Hepatocyte (in vitro differentiated cells): ENCODE data around the gene AMIGO1. TPM values are rescaled to one million over a fixed set of nuclear protein-coding genes. Genes with fewer than 3 reads are reported as not detected.

Experiments used
- DNase-seq: peaks from one replicate; pipeline ENCODE4 v3.0.0-alpha.2; 2016; ENCODE audit warnings: low spot score
- H2AFZ ChIP-seq: fragments of 200-600 bp; sonication (generic); 2 replicates; pipeline ENCODE4 v1.6.0; 2016; ENCODE audit warnings: antibody characterized with exemption, mild to moderate bottlenecking
- H3K27ac ChIP-seq: fragments of 200-600 bp; sonication (generic); 2 replicates; pipeline ENCODE4 v1.5.1; 2016; ENCODE audit warnings: mild to moderate bottlenecking
- H3K27me3 ChIP-seq: fragments of 200-600 bp; sonication (generic); 2 replicates; pipeline ENCODE4 v1.6.1; 2016
- H3K36me3 ChIP-seq: fragments of 200-600 bp; sonication (generic); replicated peaks from 2 replicates; pipeline ENCODE4 v1.5.1; 2016; ENCODE audit warnings: low read depth; ENCODE audit not compliant: insufficient read depth
- H3K4me1 ChIP-seq: fragments of 200-600 bp; sonication (generic); 2 replicates; pipeline ENCODE4 v1.5.1; 2016; ENCODE audit warnings: mild to moderate bottlenecking, moderate library complexity; ENCODE audit not compliant: insufficient read depth
- H3K4me2 ChIP-seq: fragments of 200-600 bp; sonication (generic); 2 replicates; pipeline ENCODE4 v1.6.0; 2016
- H3K4me3 ChIP-seq: fragments of 200-600 bp; sonication (generic); 2 replicates; pipeline ENCODE4 v1.5.1; 2016; ENCODE audit warnings: mild to moderate bottlenecking
- H3K79me2 ChIP-seq: fragments of 200-600 bp; sonication (generic); 2 replicates; pipeline ENCODE4 v1.6.0; 2017; ENCODE audit warnings: mild to moderate bottlenecking
- H3K9me2 ChIP-seq: fragments of 200-600 bp; sonication (generic); replicated peaks from 2 replicates; pipeline ENCODE4 v1.6.0; 2017; ENCODE audit warnings: mild to moderate bottlenecking; ENCODE audit not compliant: insufficient read depth
- H3K9me3 ChIP-seq: fragments of 200-600 bp; sonication (generic); 2 replicates; pipeline ENCODE4 v1.5.1; 2016; ENCODE audit warnings: low read depth, mild to moderate bottlenecking
- H4K20me1 ChIP-seq: fragments of 200-600 bp; sonication (generic); 2 replicates; pipeline ENCODE4 v1.6.0; 2016; ENCODE audit warnings: mild to moderate bottlenecking; ENCODE audit not compliant: insufficient read depth, poor library complexity, severe bottlenecking
- CTCF ChIP-seq: fragments of 200-600 bp; sonication (generic); IDR thresholded peaks from 2 replicates; pipeline ENCODE4 v1.5.1; 2016; ENCODE audit warnings: antibody characterized with exemption, mild to moderate bottlenecking; ENCODE audit not compliant: poor library complexity
- EZH2 ChIP-seq: fragments of 200-600 bp; sonication (generic); IDR thresholded peaks from 2 replicates; pipeline ENCODE4 v1.6.1; 2016; ENCODE audit warnings: antibody characterized with exemption, mild to moderate bottlenecking, borderline replicate concordance
- EZH2phosphoT487 ChIP-seq: fragments of 200-600 bp; sonication (generic); IDR thresholded peaks from one replicate; pipeline ENCODE4 v1.6.1; 2018; ENCODE audit warnings: antibody characterized with exemption, mild to moderate bottlenecking, low read depth, moderate library complexity; ENCODE audit not compliant: unreplicated experiment, severe bottlenecking
- WGBS: methylation state at CpG from one replicate; pipeline ENCODE4 v1.1.6; 2016; ENCODE audit warnings: low lambda C conversion rate; ENCODE audit errors: missing lambda C conversion rate; 5-methylcytosine and 5-hydroxymethylcytosine counted together
- polyA plus RNA-seq: library from polyadenylated mRNA; unstranded; fragments of >200 nt; fragmentation: Nextera tagmentation; extraction: Ambion mirVana; gene quantifications from 2 replicates; pipeline ENCODE4 v1.2.1, GENCODE V29; 2016
- total RNA-seq: library from RNA; depleted of rRNA; stranded (reverse); fragments of >200 nt; gene quantifications from 2 replicates; pipeline ENCODE4 v1.2.3, GENCODE V29; 2014

Gene AMIGO1
- total and polyA plus RNA-seq, 2 experiments from 2014 or later = 2.0 to 4.1 TPM

GRCh38 chr1:109490029-109490933 is 19.2 kb downstream of the AMIGO1 start:
- WGBS = 92% methylated on average over 11 of the region's 11 CpGs
- H4K20me1 ChIP-seq = no peaks in the 10 kb centered on the region
- peak; percentile 78 for DNase-seq
- no peaks in the 10 kb centered on the region for H3K9me3 ChIP-seq
- no peaks in the 10 kb centered on the region for H3K36me3 ChIP-seq
- no peak overlapping the region for H2AFZ ChIP-seq
- H3K79me2 ChIP-seq = peaks cover 9% of the 10 kb centered on the region
- TF ChIP-seq CTCF (peak; percentile 75), EZH2phosphoT487 (no peak)
- no peaks in the 10 kb centered on the region for H3K27me3 ChIP-seq
- H3K4me2 ChIP-seq = no peak overlapping the region
- peaks cover 7% of the 10 kb centered on the region for H3K4me1 ChIP-seq
- H3K27ac ChIP-seq = no peak overlapping the region
- no peak overlapping the region for H3K4me3 ChIP-seq
- no peaks in the 10 kb centered on the region for H3K9me2 ChIP-seq

- Histone ChIP-seq H4K20me1 (no peaks in the 10 kb centered on the region), H3K36me3 (no peaks in the 10 kb centered on the region), H3K4me2 (no peak overlapping the region), H3K27ac (no peak overlapping the region), H3K9me3 (no peaks in the 10 kb centered on the region), H3K79me2 (peaks cover 10% of the 10 kb centered on the region), H3K4me3 (no peak overlapping the region), H3K4me1 (peaks cover 8% of the 10 kb centered on the region), H2AFZ (no peak overlapping the region), H3K27me3 (no peaks in the 10 kb centered on the region), H3K9me2 (no peaks in the 10 kb centered on the region)
- TF ChIP-seq EZH2phosphoT487 (no peak), EZH2 (no peak), CTCF (no peak)
- WGBS = 99% methylated on average over 12 of the region's 12 CpGs
- no peak for DNase-seq
These were observed 20.8 kb downstream of the AMIGO1 start for GRCh38 chr1:109488696-109489095.

- Histone ChIP-seq H3K4me2 (no peak overlapping the region), H3K9me2 (no peaks in the 10 kb centered on the region), H4K20me1 (no peaks in the 10 kb centered on the region), H3K36me3 (no peaks in the 10 kb centered on the region), H3K4me3 (no peak overlapping the region), H2AFZ (no peak overlapping the region), H3K79me2 (peaks cover 10% of the 10 kb centered on the region), H3K27me3 (no peaks in the 10 kb centered on the region), H3K27ac (no peak overlapping the region), H3K9me3 (no peaks in the 10 kb centered on the region), H3K4me1 (peaks cover 10% of the 10 kb centered on the region)
- DNase-seq = no peak
- TF ChIP-seq CTCF = no peak
- no peak for TF ChIP-seq EZH2phosphoT487
- no peak for TF ChIP-seq EZH2
- 82% methylated on average over 5 of the region's 5 CpGs for WGBS
These were observed 21.3 kb downstream of the AMIGO1 start for GRCh38 chr1:109488201-109488600.
